NOMO-1 (cell line): ENCODE measurements around the gene TXK.

ENCODE experiments used
- DNase-seq, 2 experiments: peaks; one replicate each; lab custom pipeline; 2025; ENCODE audit not compliant: unreplicated experiment in 2 of 2; lab: John Stamatoyannopoulos, UW

The TXK gene

DNA sequence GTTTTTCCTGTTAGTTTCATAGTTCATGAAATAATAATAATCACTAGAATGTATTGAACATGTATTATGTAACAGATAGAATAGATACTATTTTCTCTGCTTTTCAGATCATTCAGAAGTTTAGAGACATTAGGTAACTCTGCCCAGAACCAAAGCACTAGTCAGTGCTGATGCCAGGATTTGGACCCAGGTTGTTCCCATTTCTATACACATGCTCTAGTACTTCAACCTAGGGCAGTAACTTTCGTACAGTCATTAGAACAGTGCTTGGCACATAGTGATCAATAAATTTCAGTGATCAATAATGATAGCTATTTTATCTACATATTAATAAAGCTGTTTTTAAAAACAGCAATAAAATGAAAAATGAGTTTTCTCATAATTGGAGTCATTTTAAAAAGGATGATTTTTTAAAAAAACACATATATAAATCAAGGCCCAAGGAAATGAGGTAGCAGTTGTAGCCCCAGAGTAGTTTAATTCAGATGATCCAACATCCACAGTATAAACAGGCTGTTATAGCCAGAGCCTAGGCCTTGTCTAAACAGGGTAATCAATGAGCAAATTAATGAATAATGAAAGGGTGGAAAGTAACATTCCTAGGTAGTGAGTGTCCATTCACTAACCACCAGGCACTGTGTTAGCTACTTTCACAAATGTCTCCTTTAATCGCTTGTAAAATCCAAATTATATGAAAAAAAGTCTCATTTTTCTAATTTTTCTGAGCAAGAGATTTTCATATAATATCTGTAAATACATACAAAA, 25.6 kb downstream of the TXK start:
- DNase-seq: no peak

DNA sequence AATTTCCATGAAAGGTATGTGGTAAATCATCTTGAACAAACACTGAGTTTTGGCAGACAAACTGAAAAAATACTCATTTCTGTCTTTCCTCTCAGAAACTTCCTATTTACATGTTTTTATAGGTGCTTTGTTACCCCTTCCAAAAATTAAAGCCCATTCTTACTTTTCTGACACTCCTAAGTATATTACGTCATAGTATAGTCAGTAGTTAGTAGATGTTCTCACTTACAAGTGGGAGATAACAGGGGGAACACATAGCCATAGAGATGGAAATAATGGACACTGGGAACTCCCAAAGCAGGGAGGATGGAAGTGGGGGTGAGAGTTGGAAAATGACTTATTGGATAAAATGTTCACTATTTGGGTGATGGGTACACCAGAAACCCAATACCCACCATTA, 28.8 kb downstream of the TXK start:
- no peak for DNase-seq

DNA sequence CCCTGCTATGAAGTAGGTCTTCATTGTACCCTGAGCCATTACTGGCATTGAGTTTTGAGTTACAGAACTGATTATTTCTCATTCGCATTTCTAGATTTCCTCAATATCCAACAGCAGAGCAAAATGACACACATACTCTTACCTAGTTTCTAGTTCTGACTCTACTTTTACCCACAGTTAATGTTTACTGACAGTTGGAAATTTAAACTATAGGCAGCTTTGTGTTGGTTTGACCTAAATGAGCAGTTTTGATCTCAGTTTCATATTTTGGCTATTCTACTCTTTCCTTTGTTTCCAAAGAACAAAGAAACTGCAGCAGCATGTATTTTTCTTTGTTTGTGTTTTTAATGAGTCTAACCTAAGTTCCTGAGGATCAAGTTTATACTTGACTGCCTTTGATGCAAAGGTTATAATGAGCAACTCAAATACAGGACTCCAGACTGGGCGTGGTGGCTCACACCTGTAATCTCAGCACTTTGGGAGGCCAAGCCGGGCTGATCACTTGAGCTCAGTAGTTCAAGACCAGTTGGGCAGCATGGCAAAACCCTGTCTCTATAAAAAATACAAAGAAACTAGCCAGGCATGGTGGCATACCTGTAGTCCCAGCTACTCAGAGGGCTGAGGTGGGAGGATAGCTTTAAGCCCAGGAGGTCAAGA, 30.4 kb downstream of the TXK start:
- DNase-seq: no peak

DNA sequence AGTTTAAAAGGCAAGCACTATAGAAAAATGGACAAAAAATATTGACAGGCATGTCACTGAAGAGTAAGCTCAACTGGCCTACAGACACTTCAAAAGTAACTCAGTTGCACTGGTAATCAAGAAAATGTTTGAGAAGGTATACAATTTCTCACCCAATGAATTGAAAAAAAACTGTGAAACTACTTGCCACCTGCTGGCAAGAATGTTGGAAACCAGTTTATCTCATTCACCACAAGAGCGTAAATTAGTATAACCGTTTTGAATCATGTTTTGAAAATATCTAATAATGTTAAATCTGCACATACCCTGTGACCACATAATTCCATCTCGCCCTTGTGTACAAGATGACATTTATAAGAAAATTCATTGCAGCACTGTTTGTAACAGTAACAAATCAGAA, 31.7 kb downstream of the TXK start:
- DNase-seq: no peak

DNA sequence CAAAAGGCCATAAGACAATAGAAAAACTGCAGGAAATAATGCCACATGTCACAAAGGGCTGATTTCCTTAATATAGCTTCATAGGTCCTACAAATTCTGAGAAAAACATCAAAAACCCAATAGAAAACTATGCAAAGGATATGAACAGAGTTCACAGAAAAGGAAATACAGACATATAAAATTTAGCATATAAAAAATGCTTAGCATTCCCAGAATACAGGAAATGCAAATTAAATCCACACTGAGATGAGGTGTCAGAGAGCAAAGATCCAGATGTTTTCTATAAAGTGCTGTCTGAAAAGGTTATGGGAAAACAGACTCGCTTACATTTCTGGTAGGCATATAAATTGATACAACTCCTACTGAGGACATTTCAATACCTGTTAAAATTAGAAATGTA, 33.8 kb downstream of the TXK start:
- DNase-seq: no peak

DNA sequence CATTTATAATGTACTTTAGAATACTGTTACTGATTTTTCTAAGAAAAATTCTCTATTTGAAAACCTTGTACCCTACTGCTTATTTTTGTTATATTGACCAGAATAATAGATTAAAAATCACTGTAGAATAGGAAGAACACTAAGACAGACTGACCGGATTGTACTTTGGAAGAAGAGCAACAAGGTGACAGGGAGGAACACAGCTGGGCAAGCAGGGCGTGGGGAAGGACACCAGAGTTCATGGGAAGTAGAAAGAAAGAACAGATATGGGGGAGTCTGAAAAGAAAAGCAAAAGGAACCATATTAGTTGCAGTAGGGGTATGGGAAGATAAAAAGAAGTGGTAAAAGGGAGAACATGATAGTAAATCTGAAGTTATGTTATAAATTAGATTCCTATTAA, 38.6 kb downstream of the TXK start:
- no peak for DNase-seq

DNA sequence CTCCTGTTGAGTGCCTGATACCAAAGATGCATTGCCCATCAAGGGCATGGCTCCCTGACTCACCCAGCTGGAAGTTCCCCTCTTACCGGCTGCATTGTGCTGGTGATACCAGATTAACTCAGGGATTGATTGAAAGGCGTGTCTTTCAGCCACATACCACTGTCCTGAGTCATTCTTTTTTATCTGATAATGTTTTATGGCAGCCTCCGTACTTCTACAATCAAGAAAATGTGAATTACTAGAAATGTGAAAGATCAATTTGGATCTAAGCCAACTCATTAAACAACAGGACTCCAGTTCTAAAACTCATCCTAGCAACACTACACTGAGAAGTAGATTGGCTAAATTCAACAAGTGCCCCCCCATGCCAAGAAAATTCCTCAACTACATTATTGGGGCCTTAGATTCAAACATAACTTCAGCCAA, 40.0 kb downstream of the TXK start:
- DNase-seq: no peak

DNA sequence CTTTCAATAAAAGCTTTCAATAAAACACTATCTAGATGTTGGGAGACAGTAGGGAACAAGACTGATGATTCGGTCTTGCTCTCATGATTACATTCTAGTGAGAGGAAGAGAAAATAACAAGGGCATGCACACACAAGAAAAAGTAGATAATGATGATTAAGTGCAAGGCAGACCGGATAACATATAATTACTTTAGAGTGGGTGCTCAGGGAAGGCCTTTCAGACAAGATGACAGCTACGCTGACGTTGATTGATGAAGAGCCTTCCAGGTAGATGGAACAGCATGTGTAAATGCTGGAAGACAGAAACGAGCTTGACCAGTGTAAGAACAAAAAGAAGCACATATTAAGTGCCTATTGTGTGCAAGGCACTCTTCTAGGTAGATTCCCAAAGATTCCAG, 43.4 kb downstream of the TXK start:
- DNase-seq: no peak

DNA sequence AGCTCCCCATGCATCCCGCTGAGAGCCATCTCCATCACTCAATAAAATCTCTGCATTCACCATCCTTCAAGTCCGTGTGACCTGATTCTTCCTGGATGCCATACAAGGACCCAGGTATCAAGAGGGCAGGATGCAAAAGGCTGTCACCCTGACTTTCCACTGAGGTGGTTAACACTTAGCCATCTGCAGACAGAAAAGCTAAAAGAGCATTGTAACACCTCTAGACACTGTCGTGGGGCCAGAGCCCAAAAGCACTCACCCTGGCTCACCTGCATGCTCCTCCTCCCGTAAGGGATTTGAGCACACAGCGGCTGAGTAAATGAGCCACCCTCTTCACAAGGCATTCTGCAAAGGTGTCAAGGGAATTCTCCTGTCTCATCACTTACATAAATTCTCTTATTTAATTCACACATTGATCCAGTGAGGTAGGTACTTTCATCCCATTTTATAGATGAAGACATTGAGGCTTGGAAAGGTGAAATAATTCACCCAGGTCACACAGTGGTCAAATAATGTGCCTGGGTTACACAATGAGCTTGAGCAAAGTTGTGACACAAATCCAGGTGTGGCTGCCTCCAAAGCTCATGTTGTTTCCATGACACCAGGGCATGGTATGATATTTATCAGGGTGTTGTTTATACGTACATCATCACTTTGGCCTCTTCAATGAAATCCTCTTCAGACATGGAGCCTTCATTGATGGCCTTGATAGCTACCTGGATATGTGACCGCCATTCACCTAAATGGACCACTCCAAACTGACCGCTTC, 48.0 kb downstream of the TXK start:
- DNase-seq: no peak

DNA sequence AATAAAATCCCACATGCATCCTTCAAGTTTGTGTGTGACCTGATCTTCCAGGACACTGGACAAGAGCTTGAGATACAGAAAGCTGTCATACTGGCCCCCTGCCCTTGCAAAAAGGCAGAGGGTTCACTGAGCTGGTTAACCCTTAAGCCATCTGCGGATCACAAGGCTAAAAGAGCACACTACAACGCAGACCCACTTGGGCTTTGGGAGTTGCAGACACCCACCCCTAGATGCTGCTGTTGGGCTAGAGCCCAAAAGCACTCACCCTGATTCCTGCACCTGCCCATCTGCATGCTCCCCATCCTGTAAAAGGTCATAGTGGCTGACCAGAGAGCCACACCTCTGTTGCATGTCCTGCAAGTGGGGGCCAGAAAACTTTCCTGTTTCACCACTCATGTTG, 51.1 kb downstream of the TXK start:
- no peak for DNase-seq

DNA sequence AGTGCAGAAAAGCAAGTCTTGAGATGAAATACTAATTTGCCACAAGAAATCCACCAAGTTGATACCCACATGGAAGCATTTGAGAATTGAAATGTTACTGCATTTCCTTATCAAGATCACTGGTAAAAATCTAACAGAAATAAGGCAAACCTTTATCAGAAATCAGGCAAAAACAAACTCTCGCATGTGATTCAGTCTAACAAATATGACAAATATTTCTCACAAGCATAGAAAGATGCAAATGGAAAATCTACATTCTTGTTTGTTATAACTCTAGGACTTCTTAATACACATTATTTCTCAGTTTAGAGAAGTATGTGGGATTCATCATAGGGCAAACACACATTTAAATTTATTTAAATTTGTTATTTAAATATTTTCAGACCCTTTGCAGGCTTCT, 52.9 kb downstream of the TXK start:
- DNase-seq: no peak

DNA sequence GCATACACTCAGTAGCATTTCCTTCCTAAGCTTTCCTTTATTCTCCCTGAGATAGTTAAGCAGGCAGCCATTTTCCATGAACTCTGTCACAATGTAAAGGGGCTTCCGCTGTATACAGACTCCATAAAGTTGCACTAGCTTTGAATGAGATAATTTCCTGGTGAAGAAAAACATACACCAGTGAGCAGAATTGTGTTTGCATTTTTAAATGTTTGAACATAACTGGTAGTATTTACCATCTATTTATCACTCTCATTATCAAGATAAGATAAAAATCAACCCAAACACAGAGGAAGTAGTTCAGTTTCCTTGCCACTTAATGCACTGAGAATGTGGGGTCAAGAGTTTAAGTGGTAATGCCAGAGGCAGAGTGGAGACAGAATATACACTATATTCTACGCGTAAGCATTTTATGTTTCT, 54.1 kb downstream of the TXK start:
- DNase-seq: no peak

DNA sequence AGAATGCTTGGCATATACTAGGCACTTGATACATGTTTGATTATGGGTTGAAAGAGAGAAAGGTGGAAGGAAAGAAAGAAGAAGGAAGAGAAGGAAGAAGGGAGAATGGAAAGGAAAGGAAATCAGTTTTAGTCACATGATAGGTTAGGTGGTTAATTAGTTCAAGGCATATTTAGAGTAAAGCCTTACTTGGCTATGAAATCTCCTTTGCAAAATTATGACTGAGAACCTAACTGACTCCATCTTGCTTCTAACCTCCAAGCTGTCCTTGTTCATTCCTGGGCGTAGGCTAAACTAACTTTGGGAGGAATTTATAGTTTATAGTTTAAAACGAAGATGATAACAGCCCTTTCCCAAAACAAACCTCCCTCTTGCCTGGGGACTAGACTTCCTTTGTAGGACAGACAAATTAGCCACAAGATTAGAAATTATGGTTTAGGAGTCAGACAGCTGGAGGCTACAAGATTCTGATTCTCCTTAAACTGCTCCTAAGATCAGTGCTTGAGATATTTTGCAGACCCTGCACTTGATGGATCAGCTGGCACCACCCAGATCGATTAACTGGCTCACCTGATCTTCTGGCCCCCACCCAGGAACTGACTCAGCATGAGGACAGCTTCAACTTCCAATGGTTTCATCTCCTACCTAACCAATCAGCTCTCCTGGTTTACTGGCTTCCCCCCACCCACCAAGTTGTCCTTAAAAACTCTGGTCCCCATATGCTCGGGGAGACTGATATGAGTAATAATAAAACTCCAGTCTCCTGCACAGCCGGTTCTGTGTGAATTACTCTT, 55.0 kb downstream of the TXK start:
- DNase-seq: no peak

DNA sequence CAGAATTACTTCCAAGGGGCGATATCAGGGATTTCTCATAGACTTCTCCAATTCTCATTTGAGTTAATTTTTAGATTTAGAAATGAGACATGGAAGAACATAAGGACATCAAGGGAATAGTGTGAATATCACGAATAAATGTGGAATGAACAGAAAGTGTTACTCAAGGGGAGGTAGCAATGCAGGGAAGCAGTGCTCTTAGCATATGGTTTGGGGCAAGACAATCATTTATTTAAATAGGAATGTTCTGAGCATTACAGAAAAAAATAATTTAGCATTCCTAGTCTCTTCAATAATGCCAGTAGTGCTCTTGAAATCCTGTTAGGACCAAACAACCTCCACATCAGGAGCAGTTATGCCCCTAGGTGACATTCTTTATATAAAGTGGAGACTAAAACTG, 55.6 kb downstream of the TXK start:
- DNase-seq: no peak

DNA sequence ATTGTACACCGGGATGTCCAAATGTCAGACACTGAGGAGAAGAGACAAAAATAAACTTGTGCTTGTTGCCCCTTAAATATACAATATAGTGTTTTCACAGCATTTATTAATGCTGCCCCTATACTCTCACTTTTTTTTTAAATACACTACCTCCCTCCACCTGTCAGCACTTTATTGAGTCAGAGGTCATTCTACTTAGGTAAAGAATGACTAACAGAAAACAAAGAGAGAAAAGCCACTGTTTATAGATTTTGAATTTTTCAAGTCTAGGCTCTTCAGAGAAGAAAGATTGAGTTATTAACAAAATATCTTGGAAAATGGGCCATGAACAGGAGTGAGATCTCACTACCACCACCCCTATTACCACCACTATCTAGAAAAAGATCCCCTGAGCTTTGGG, 59.4 kb downstream of the TXK start:
- DNase-seq: no peak

DNA sequence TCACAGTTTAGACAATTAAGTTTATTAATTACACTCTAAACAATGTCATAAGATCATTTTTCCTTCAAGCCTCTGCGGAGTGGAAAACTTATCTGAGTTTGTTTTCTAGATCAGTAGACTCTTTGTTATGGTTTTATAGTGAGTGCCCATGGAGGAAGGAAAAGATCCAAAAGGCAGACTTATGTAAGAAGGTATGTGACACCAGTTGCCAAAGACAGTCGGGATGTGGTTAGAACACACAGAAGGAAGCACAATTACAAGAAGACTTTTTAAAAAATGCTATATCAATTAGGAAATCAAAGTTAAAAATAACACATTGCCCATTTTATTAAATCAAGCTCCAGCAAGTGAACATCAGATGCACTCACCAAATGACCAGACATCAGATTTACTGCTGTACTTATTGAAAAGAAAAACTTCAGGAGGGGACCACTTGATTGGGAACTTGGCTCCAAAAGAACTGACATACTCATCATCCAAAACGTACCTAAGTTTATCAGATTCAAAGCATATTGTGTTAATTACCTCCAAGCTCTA, 60.4 kb downstream of the TXK start:
- DNase-seq: no peak

DNA sequence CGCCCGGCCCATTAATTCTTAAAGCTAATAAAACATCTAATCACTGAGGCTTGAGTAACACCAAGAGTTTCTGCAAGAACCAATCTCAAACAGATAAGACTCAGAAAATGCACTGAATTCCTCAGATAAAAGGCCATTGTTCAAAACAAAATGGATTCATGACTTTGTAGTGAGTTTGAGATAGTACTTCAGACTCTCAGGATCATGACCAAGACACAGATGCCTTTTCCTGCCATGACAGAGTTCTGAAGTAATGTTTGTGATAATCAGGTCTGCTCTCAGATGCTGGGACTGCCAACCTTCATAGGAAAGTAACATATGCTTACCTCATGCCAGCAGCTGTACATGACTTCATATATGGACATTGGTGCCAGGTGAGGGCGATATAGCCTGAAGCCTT, 62.9 kb downstream of the TXK start:
- no peak for DNase-seq

DNA sequence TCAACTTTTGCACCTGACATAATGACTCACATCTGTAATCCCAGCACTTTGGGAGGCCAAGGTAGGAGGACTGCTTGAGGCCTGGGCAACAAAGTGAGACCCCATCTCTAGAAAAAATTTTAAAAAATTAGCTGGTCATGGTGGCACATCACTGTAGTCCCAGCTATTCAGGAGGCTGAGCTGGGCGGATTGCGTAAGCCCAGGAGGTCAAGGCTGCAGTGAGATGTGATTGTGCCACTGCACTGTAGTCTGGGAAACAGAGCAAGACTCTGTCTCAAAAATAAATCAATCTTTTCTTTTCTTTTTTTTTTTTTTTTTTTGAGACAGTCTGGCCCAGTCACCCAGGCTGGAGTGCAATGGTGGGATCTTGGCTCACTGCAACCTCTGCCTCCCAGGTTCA, 65.0 kb downstream of the TXK start:
- no peak for DNase-seq

DNA sequence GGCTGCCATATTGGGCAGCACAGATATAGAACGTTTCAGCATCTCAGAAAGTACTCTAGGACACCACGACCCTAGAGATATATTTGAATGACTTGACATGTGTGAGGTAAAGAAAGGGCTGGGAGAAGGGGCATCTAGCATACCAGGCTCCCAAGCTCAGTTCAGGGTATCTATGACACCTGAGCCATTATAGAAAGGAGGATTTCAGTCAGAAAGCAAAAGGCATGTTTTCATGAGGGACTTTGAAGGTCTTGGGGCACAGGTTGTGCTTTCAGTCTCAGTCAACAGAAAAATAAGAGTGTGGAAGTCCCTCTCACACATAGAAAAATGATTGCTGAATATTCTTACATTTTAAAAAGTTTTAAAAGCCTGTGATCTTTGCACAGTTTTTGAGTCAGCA, 65.9 kb downstream of the TXK start:
- no peak for DNase-seq

DNA sequence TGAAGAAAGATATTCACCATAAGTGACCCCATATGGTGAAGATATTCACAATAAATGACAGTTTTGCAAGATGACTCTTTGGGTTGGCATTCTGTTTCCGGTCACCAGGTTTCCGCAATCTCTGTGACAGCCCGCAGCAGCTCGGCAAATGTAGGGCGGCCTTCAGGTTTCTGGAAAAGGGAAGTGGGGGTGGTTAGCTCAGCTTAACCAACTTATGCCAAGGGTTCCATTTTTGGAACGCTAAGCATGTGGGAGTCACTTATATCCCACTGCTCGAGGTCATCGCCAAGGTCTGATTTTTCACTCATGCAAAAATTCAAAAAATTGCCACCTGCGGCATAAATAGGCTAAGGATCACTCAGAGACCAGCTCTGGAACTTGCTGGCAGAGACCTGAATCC, 66.5 kb downstream of the TXK start:
- peak; percentile 58 to 65 for DNase-seq

DNA sequence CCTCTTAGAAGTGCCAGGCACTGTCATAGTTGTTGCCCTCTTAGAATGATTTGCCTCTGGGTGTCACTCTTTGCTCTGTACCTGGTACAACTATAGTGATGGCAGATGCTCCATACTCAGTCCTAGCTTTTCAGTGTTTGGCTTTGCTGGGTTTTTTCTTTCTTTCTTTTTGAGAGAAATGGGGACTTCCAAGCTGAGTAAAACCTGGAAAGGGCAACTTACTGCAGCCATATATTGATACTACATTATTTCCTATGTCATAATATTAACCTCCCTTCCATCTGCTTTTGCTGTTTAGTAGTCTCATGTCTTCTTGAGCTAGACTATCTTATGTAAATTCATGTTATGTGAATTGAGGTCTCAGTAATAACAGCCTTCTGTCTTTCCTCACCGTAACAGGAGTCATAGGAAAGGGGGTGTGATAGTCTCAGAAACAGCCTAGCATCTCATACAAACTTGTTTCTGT, 68.4 kb downstream of the TXK start:
- no peak for DNase-seq
